K562 (cell line): ENCODE results near the gene MYL12B. TPM values are rescaled to one million over a fixed set of nuclear protein-coding genes. Genes with fewer than 3 reads are reported as not detected.

Experiments used
- COPS2 ChIP-seq: fragments of 450-650 bp; conservative IDR thresholded peaks from 2 replicates; pipeline ENCODE4 v1.6.1; 2016; ENCODE audit warnings: mild to moderate bottlenecking, moderate library complexity
- E2F1 ChIP-seq: sonication (generic); formaldehyde crosslinking; IDR thresholded peaks from 2 replicates; pipeline ENCODE4 v1.8.1; 2023; ENCODE audit warnings: mild to moderate bottlenecking, missing genetic modification reagents, moderate library complexity
- ELK3 ChIP-seq: fragments of 450-650 bp; formaldehyde crosslinking; IDR thresholded peaks from 2 replicates; pipeline ENCODE4 v1.4.0; 2020; ENCODE audit warnings: mild to moderate bottlenecking
- FOXA1 ChIP-seq: fragments of 450-650 bp; IDR thresholded peaks from 2 replicates; pipeline ENCODE4 v1.6.1; 2016; ENCODE audit warnings: mild to moderate bottlenecking, borderline replicate concordance
- FOXM1 ChIP-seq, 2 experiments: fragments of 450-650 bp in 1 of 2; sonication (generic) in 1 of 2; formaldehyde crosslinking in 1 of 2; IDR thresholded peaks; 2 replicates each; pipeline versions ENCODE4 v1.6.1 to v1.9.0; 2017 to 2022; ENCODE audit warnings: low read depth in 2 of 2, mild to moderate bottlenecking in 2 of 2, missing genetic modification reagents in 1 of 2, moderate library complexity in 1 of 2
- KAT7 ChIP-seq: sonication (generic); formaldehyde crosslinking; IDR thresholded peaks from 2 replicates; pipeline ENCODE4 v1.8.0; 2022; ENCODE audit warnings: missing genetic modification reagents, mild to moderate bottlenecking, borderline replicate concordance
- KDM1A ChIP-seq, 2 experiments: fragments of 450-650 bp; IDR thresholded peaks; 2 replicates each; pipeline ENCODE4 v1.6.1; 2016; ENCODE audit warnings: mild to moderate bottlenecking in 2 of 2
- MYBL2 ChIP-seq, 2 experiments: fragments of 450-650 bp in 1 of 2; sonication (generic) in 1 of 2; formaldehyde crosslinking in 1 of 2; IDR thresholded peaks; 2 replicates each; pipeline versions ENCODE4 v1.6.1 to v1.8.1; 2017 to 2022; ENCODE audit warnings: borderline replicate concordance in 1 of 2, inconsistent platforms in 1 of 2, low read depth in 1 of 2, mild to moderate bottlenecking in 1 of 2, missing genetic modification reagents in 1 of 2, moderate library complexity in 1 of 2
- NKRF ChIP-seq: fragments of 450-650 bp; IDR thresholded peaks from 2 replicates; pipeline ENCODE4 v1.6.1; 2016; ENCODE audit warnings: borderline replicate concordance
- POU5F1 ChIP-seq: fragments of 150-350 bp; IDR thresholded peaks from 2 replicates; pipeline ENCODE4 v1.6.1; 2014; ENCODE audit warnings: borderline replicate concordance, low read length, low read depth, mild to moderate bottlenecking; ENCODE audit not compliant: partially characterized antibody
- RNF2 ChIP-seq: sonication (generic); IDR thresholded peaks from 2 replicates; pipeline ENCODE4 v1.6.1; 2016
- SAFB2 ChIP-seq: fragments of 200-400 bp; formaldehyde crosslinking; IDR thresholded peaks from 2 replicates; pipeline ENCODE4 v1.6.1; 2018; ENCODE audit warnings: borderline replicate concordance, low read length, low read depth, moderate library complexity; ENCODE audit not compliant: severe bottlenecking
- TAF15 ChIP-seq: fragments of 200-400 bp; formaldehyde crosslinking; IDR thresholded peaks from 2 replicates; pipeline ENCODE4 v1.6.1; 2017; ENCODE audit warnings: mild to moderate bottlenecking, low read depth, low read length, moderate library complexity
- TEAD2 ChIP-seq: fragments of 450-650 bp; IDR thresholded peaks from 2 replicates; pipeline ENCODE4 v1.6.1; 2016; ENCODE audit warnings: missing genetic modification characterization, control low read depth, missing compliant biosample characterization
- XRCC4 ChIP-seq: IDR thresholded peaks from one replicate; pipeline ENCODE4 v1.6.1; 2011; ENCODE audit not compliant: insufficient read depth, insufficient read length; ENCODE audit errors: extremely low read depth
- YY1 ChIP-seq, 3 experiments: IDR thresholded peaks; 2 replicates each; pipeline ENCODE4 v1.6.1; 2011; ENCODE audit warnings: low read length in 2 of 3, mild to moderate bottlenecking in 2 of 3, moderate library complexity in 2 of 3, borderline replicate concordance in 1 of 3, control low read depth in 1 of 3, low read depth in 1 of 3; ENCODE audit not compliant: insufficient read depth in 3 of 3, insufficient replicate concordance in 2 of 3, control insufficient read depth in 1 of 3, insufficient read length in 1 of 3; ENCODE audit errors: extremely low read depth in 1 of 3
- ZC3H4 ChIP-seq: sonication (generic); formaldehyde crosslinking; IDR thresholded peaks from 2 replicates; pipeline ENCODE4 v1.9.0; 2021; ENCODE audit warnings: missing genetic modification reagents, borderline replicate concordance
- ZNF121 ChIP-seq: sonication (generic); formaldehyde crosslinking; conservative IDR thresholded peaks from 2 replicates; pipeline ENCODE4 v1.8.0; 2022; ENCODE audit warnings: missing genetic modification reagents
- polyA plus RNA-seq, 8 experiments: library from polyadenylated mRNA; depleted of rRNA in 4 of 8; stranded (reverse) in 5 of 8; unstranded in 3 of 8; fragments of >200 nt; fragmentation: Nextera tagmentation in 2 of 8; fragmentation: Illumina TruSeq in 1 of 8; extraction: Ambion mirVana in 2 of 8; extraction: Trizol in 1 of 8; gene quantifications; 2 replicates each; pipeline versions ENCODE4 v1.2.1 to v1.2.3, GENCODE V29; 2011 to 2014; ENCODE audit warnings: inconsistent platforms in 1 of 8, missing spikeins in 1 of 8
- total RNA-seq, 7 experiments: library from RNA; depleted of rRNA in 6 of 7; stranded (reverse); fragments of >200 nt in 6 of 7; fragmentation: Illumina TruSeq in 2 of 7; extraction: Trizol in 2 of 7; gene quantifications; 2 replicates each; pipeline versions ENCODE4 v1.2.1 to v1.2.3, GENCODE V29; 2011 to 2021; ENCODE audit warnings: low replicate concordance in 1 of 7

Gene MYL12B
- total and polyA plus RNA-seq, 9 of the 15 experiments (the other 6 are each of a cell fraction or from before 2014, with no cell fraction given) = 220 to 995 (median 463) TPM

GRCh38 chr18:3230401-3231334 is 31.3 kb upstream of the MYL12B start (continued):
- TF ChIP-seq ELK3 = no peak
- TF ChIP-seq E2F1 (CRISPR knock-in tag) = no peak
- TF ChIP-seq MYBL2 (IDR thresholded peaks at IDR 0.05; ENCODE audit: low read depth) = no peak
- no peak for TF ChIP-seq MYBL2 (CRISPR knock-in tag; IDR thresholded peaks at IDR 0.05; ENCODE audit: borderline replicate concordance)
- TF ChIP-seq FOXM1 (IDR thresholded peaks at IDR 0.05; ENCODE audit: low read depth) = peak; percentile 61
- no peak for TF ChIP-seq FOXM1 (CRISPR knock-in tag; IDR thresholded peaks at IDR 0.05; ENCODE audit: low read depth)
- TF ChIP-seq POU5F1 = no peak
- no peak for TF ChIP-seq RNF2
- no peak for TF ChIP-seq COPS2
- no peak for TF ChIP-seq TAF15
- TF ChIP-seq SAFB2 = no peak
- TF ChIP-seq XRCC4 = no peak
- no peak for TF ChIP-seq YY1 (IDR thresholded peaks at IDR 0.05; ENCODE audit: borderline replicate concordance in 1 of 3, control insufficient read depth in 1 of 3, extremely low read depth in 1 of 3, insufficient read depth in 3 of 3, insufficient read length in 1 of 3, insufficient replicate concordance in 2 of 3, low read depth in 1 of 3, low read length in 2 of 3)
- no peak for TF ChIP-seq ZNF121 (CRISPR knock-in tag)
- no peak for TF ChIP-seq KAT7 (CRISPR knock-in tag)
- TF ChIP-seq TEAD2 = no peak
- no peak for TF ChIP-seq FOXA1
- TF ChIP-seq ZC3H4 (CRISPR knock-in tag) = no peak
- no peak for TF ChIP-seq NKRF
- peak; percentile 38 to 58; a peak in 2 of 4 replicates for TF ChIP-seq KDM1A (IDR thresholded peaks at IDR 0.05)
